Gastrocnemius medialis (tissue), 4 donors: ENCODE results near the gene ARID4A. TPM values are rescaled to one million over a fixed set of nuclear protein-coding genes. Genes with fewer than 3 reads are reported as not detected.

Experiments used
- ATAC-seq, 2 donors: fragments of 150-250 bp; one replicate each; pipeline ENCODE4 v1.9.1; 2016
- DNase-seq, 2 donors: peaks; one replicate each; pipeline ENCODE4 v3.0.0-alpha.2; 2019
- H3K27ac ChIP-seq, 4 donors: fragments of 200-600 bp; sonication (generic); 1 replicate in 1 of 4; 2 replicates in 3 of 4; pipeline ENCODE4 v1.5.1; 2016 to 2018; ENCODE audit warnings: mild to moderate bottlenecking in 2 of 4, moderate library complexity in 1 of 4
- H3K27me3 ChIP-seq, 3 donors: fragments of 200-600 bp; sonication (generic) in 2 of 3; 1 replicate in 1 of 3; 2 replicates in 2 of 3; pipeline versions ENCODE4 v1.5.1 to v1.6.0; 2016 to 2019; ENCODE audit warnings: mild to moderate bottlenecking in 1 of 3, moderate library complexity in 1 of 3
- H3K36me3 ChIP-seq, 2 donors: fragments of 200-600 bp; sonication (generic) in 1 of 2; one replicate each; pipeline ENCODE4 v1.5.1; 2017 to 2018
- H3K4me1 ChIP-seq, 2 donors: fragments of 200-600 bp; sonication (generic) in 1 of 2; one replicate each; pipeline ENCODE4 v1.5.1; 2016 to 2017; ENCODE audit warnings: mild to moderate bottlenecking in 2 of 2
- H3K4me3 ChIP-seq, 4 donors: fragments of 200-600 bp; sonication (generic) in 3 of 4; 1 replicate in 1 of 4; 2 replicates in 3 of 4; pipeline ENCODE4 v1.5.1; 2016 to 2019; ENCODE audit warnings: mild to moderate bottlenecking in 2 of 4
- H3K9me3 ChIP-seq, 3 donors: fragments of 200-600 bp; sonication (generic) in 2 of 3; 1 replicate in 1 of 3; 2 replicates in 2 of 3; pipeline ENCODE4 v1.5.1; 2016 to 2019
- POLR2A ChIP-seq, 2 donors: fragments of 450-650 bp; IDR thresholded peaks; one replicate each; pipeline ENCODE4 v1.6.1; 2017; ENCODE audit warnings: antibody characterized with exemption in 2 of 2, mild to moderate bottlenecking in 2 of 2, moderate library complexity in 2 of 2
- in situ Hi-C, 4 donors: fragments of 200-750 bp; cut with MboI; loops; one replicate each; pipeline versions ENCODE4 v1.15.0 to v1.8.0; 2017; ENCODE audit warnings: low sequenced_read_pairs in 4 of 4
- intact Hi-C: fragments of 100-400 bp; cut with DNase I; formaldehyde crosslinking; loops from one replicate; pipeline ENCODE4 v1.15.1; 2023; ENCODE audit warnings: low total_unique reads
- total RNA-seq, 4 donors: library from RNA; depleted of rRNA; stranded (reverse); fragments of >200 nt; gene quantifications; one replicate each; pipeline versions ENCODE4 v1.1.0 to v1.2.3, GENCODE V29; 2016
- TF ChIP-seq, protein P1 (sequence below), 5 experiments: fragments of 450-650 bp in 3 of 5; fragments of 200-600 bp in 2 of 5; sonication (generic) in 2 of 5; IDR thresholded peaks in 4 of 5; conservative IDR thresholded peaks in 1 of 5; 1 replicate in 4 of 5; 2 replicates in 1 of 5; pipeline ENCODE4 v1.5.1; 2016 to 2019; ENCODE audit warnings: antibody characterized with exemption in 5 of 5, mild to moderate bottlenecking in 3 of 5, moderate library complexity in 3 of 5

ARID4A gene
- total RNA-seq, 4 donors from 2014 or later, result 6.6 to 10.5 (median 7.1) TPM

DNA sequence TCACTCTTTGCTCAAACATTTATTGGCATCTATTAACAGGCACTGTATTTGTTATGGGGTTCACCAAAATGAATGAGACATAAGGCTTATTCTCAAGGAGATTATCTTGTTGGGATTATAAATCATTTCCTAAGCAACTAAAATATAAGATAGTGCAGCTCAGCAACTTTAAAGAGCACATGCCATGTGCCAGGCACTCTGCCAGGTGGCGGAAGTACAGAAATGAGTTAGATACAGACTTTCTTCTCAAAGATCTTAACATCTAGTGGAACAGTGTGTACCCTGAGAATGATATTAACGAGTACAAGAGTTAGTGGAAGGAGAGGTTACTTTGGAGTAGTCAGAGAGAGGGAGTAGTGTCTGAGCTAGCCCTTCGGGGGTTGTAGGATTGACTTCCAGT, 68.9 kb downstream of the ARID4A start:
- intact Hi-C loops, result loop anchor here (10.0 kb wide), 1 partner anchor 262 kb away; no protein-coding TSS in a partner anchor
- Histone ChIP-seq H3K27me3 (no peaks in the 10 kb centered on the region), H3K9me3 (no peaks in the 10 kb centered on the region), H3K27ac (no peak overlapping the region), H3K4me3 (no peak overlapping the region), H3K36me3 (peaks cover 0 to 60% of the 10 kb centered on the region in 2 donors), H3K4me1 (no peaks in the 10 kb centered on the region)
- DNase-seq, result peak in 1 of 2 donors; percentile 17
- no peak for ATAC-seq
- TF ChIP-seq POLR2A (IDR thresholded peaks at IDR 0.05), result no peak
- TF ChIP-seq, protein P1, sequence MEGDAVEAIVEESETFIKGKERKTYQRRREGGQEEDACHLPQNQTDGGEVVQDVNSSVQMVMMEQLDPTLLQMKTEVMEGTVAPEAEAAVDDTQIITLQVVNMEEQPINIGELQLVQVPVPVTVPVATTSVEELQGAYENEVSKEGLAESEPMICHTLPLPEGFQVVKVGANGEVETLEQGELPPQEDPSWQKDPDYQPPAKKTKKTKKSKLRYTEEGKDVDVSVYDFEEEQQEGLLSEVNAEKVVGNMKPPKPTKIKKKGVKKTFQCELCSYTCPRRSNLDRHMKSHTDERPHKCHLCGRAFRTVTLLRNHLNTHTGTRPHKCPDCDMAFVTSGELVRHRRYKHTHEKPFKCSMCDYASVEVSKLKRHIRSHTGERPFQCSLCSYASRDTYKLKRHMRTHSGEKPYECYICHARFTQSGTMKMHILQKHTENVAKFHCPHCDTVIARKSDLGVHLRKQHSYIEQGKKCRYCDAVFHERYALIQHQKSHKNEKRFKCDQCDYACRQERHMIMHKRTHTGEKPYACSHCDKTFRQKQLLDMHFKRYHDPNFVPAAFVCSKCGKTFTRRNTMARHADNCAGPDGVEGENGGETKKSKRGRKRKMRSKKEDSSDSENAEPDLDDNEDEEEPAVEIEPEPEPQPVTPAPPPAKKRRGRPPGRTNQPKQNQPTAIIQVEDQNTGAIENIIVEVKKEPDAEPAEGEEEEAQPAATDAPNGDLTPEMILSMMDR (IDR thresholded peaks at IDR 0.05 in 4 of 5, conservative IDR thresholded peaks at IDR 0.05 in 1 of 5), result no peak
- in situ Hi-C loops, result loop anchor here in 2 of 4 donors (25.0 kb wide), 1 partner anchor 255 kb away; no protein-coding TSS in a partner anchor

DNA sequence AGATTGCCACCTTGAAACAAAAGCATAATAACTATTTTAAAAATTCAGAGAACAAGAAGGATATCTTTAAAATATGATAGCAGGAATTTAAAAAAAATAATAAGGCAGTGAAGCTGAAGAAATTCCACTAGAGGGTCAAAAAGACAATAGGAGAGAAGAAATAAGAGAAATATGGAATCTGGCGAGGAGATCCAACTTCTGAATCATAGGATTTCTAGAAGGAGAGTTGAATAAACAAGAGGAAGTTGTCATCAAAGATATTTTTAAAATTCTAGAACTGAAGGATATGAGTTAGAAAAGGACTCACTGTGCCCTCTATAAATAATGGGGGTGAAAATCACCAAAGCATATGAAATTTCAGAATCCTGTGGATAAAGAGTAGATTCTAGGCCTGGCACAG, 70.6 kb downstream of the ARID4A start:
- Histone ChIP-seq H3K27ac (no peak overlapping the region), H3K4me1 (no peaks in the 10 kb centered on the region), H3K27me3 (no peaks in the 10 kb centered on the region), H3K36me3 (peaks cover 0 to 67% of the 10 kb centered on the region in 2 donors), H3K9me3 (no peaks in the 10 kb centered on the region), H3K4me3 (no peak overlapping the region)
- no peak for TF ChIP-seq POLR2A (IDR thresholded peaks at IDR 0.05)
- TF ChIP-seq, protein P1 (IDR thresholded peaks at IDR 0.05 in 4 of 5, conservative IDR thresholded peaks at IDR 0.05 in 1 of 5), result no peak
- intact Hi-C loops (loop anchor here (10.0 kb wide), 1 partner anchor 264 kb away; no protein-coding TSS in a partner anchor), in situ Hi-C loops (loop anchor here in 2 of 4 donors (25.0 kb wide), 1 partner anchor 257 kb away; no protein-coding TSS in a partner anchor)
- ATAC-seq (no peak), DNase-seq (no peak)

DNA sequence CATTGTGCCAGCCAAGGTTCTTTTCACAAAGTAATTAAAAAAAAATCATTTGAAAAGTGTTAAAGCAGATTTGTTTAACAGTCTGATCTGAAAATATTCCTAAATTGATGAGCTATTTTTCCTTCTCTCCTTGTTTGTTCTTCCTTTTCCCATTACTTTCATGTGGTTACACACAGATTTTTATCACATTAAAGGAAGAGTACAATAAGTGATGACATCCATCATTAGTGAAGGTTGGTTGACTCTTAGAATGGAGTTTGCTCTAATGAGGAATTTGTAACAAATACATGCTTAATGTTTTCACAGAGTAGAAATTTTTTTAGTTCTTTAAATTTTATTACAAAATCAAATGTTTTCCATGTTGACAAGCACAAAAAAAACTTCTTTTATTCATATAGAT, 78.4 kb downstream of the ARID4A start:
- Histone ChIP-seq H3K9me3 (no peaks in the 10 kb centered on the region), H3K27me3 (no peaks in the 10 kb centered on the region), H3K4me3 (no peak overlapping the region), H3K36me3 (peaks cover 0 to 15% of the 10 kb centered on the region in 2 donors), H3K4me1 (no peaks in the 10 kb centered on the region), H3K27ac (no peak overlapping the region)
- intact Hi-C loops (no loop called here), in situ Hi-C loops (loop anchor here in 1 of 4 donors (25.0 kb wide), 1 partner anchor 264 kb away; no protein-coding TSS in a partner anchor)
- TF ChIP-seq, protein P1 (IDR thresholded peaks at IDR 0.05 in 4 of 5, conservative IDR thresholded peaks at IDR 0.05 in 1 of 5), result no peak
- no peak for TF ChIP-seq POLR2A (IDR thresholded peaks at IDR 0.05)
- no peak for DNase-seq
- ATAC-seq, result no peak

DNA sequence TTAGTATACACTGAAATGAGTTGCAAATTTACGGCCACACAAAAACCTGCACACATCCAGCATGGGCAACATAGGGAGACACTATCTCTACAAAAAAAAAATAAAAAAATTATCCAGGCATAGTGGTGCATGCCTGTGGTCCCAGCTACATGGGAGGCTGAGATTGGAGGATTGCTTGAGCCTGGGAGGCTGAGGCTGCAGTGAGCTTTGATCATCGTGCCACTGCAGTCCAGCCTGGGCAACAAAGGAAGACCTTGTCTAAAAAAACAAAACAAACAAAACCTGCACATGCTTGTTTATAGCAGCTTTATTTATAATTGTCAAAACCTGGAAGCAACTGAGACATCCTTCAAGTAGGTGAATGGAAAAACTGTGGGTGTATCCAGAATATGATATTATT, 92.5 kb downstream of the ARID4A start:
- in situ Hi-C loops (loop anchor here in 2 of 4 donors (10.0 to 25.0 kb wide), 2 partner anchors 279 to 286 kb away; no protein-coding TSS in a partner anchor), intact Hi-C loops (loop anchor here (10.0 kb wide), 1 partner anchor 286 kb away; no protein-coding TSS in a partner anchor)
- Histone ChIP-seq H3K36me3 (no peaks in the 10 kb centered on the region), H3K4me1 (peaks cover 0 to 4% of the 10 kb centered on the region in 2 donors), H3K9me3 (no peaks in the 10 kb centered on the region), H3K27me3 (no peaks in the 10 kb centered on the region), H3K27ac (no peak overlapping the region), H3K4me3 (no peak overlapping the region)
- ATAC-seq (no peak), DNase-seq (no peak)
- TF ChIP-seq, protein P1 (IDR thresholded peaks at IDR 0.05 in 4 of 5, conservative IDR thresholded peaks at IDR 0.05 in 1 of 5), result no peak
- TF ChIP-seq POLR2A (IDR thresholded peaks at IDR 0.05), result no peak
